ENCODE measurements around the gene C3orf18. TPM values are rescaled to one million over a fixed set of nuclear protein-coding genes. Genes with fewer than 3 reads are reported as not detected.

C3orf18 gene
- total and polyA plus RNA-seq, 2 donors (not counting 3 experiments of a cell fraction or from before 2014, with no cell fraction given): 1.7 to 2.9 TPM

GRCh38 chr3:50519471-50520089 is 48.0 kb downstream of the C3orf18 start:
- Histone ChIP-seq H4K20me1 (replicated peaks; ENCODE audit: control insufficient read depth, extremely low read depth, insufficient read depth, low read length) (no peaks in the 10 kb centered on the region), H3K27ac (ENCODE audit: insufficient read depth, low read depth, low read length) (no peak overlapping the region), H3K4me2 (ENCODE audit: insufficient read depth, low read length) (no peak overlapping the region), H3K9me1 (replicated peaks; ENCODE audit: control insufficient read depth, extremely low read depth, insufficient read depth, low read length) (no peaks in the 10 kb centered on the region), H3K4me1 (ENCODE audit: control insufficient read depth, extremely low read depth, insufficient read depth, low read length) (peaks cover 5% of the 10 kb centered on the region), H3K79me2 (ENCODE audit: control insufficient read depth, insufficient read depth, low read length) (no peaks in the 10 kb centered on the region), H3K9me3 (replicated peaks; ENCODE audit: control insufficient read depth, insufficient read depth, low read length) (no peaks in the 10 kb centered on the region), H3K27me3 (ENCODE audit: control insufficient read depth in 2 of 2, insufficient read depth in 2 of 2, low read length in 2 of 2) (peaks cover 0 to under 1% of the 10 kb centered on the region in 2 experiments), H3K9ac (replicated peaks; ENCODE audit: extremely low read depth, insufficient read depth, low read length) (no peak overlapping the region), H2AFZ (ENCODE audit: low read depth, low read length) (no peak overlapping the region), H3K4me3 (replicated peaks in 1 of 3; ENCODE audit: insufficient read depth in 1 of 3, low read depth in 1 of 3, low read length in 3 of 3) (no peak overlapping the region), H3K36me3 (ENCODE audit: control insufficient read depth in 2 of 2, extremely low read depth in 1 of 2, insufficient read depth in 2 of 2, low read length in 2 of 2) (no peaks in the 10 kb centered on the region)
- BruUV-seq (replicated peaks): no TSS peak
- intact Hi-C loops (cut with micrococcal nuclease): loop anchor here (1.0 to 2.0 kb wide), 3 partner anchors 23 to 95 kb away; no protein-coding TSS in a partner anchor
- ChIA-PET CTCF (interaction anchor here (1.8 kb wide), 1 partner anchor 94 kb away, joined by 4 read pairs; no protein-coding TSS in a partner anchor), POLR2A (no interaction called here)
- dilution Hi-C loops (cut with MboI; ENCODE audit: extremely low pct_ligation_motif_present, low sequenced_read_pairs): no loop called here
- peak; percentile 64 for FAIRE-seq
- peak; percentile 27 for DNase-seq (ENCODE audit: low read depth, low spot score)
- peak; percentile 76 to 88 for TF ChIP-seq CTCF (IDR thresholded peaks at IDR 0.05; ENCODE audit: extremely low read depth in 1 of 2, insufficient read depth in 1 of 2, low read depth in 1 of 2, low read length in 2 of 2)
- no peak for TF ChIP-seq EZH2 (IDR thresholded peaks at IDR 0.05; ENCODE audit: borderline replicate concordance, low read depth, low read length, severe bottlenecking)
- no peak for TF ChIP-seq JUN (IDR thresholded peaks at IDR 0.05; ENCODE audit: borderline replicate concordance, insufficient read depth, insufficient read length, low read depth)

- Histone ChIP-seq H3K36me3 (ENCODE audit: control insufficient read depth in 2 of 2, extremely low read depth in 1 of 2, insufficient read depth in 2 of 2, low read length in 2 of 2) (no peaks in the 10 kb centered on the region), H3K4me3 (replicated peaks in 1 of 3; ENCODE audit: insufficient read depth in 1 of 3, low read depth in 1 of 3, low read length in 3 of 3) (no peak overlapping the region), H3K9ac (replicated peaks; ENCODE audit: extremely low read depth, insufficient read depth, low read length) (no peak overlapping the region), H3K27me3 (ENCODE audit: control insufficient read depth in 2 of 2, insufficient read depth in 2 of 2, low read length in 2 of 2) (no peaks in the 10 kb centered on the region), H3K9me1 (replicated peaks; ENCODE audit: control insufficient read depth, extremely low read depth, insufficient read depth, low read length) (no peaks in the 10 kb centered on the region), H4K20me1 (replicated peaks; ENCODE audit: control insufficient read depth, extremely low read depth, insufficient read depth, low read length) (no peaks in the 10 kb centered on the region), H3K79me2 (ENCODE audit: control insufficient read depth, insufficient read depth, low read length) (no peaks in the 10 kb centered on the region), H3K9me3 (replicated peaks; ENCODE audit: control insufficient read depth, insufficient read depth, low read length) (no peaks in the 10 kb centered on the region), H3K4me2 (ENCODE audit: insufficient read depth, low read length) (no peak overlapping the region), H3K27ac (ENCODE audit: insufficient read depth, low read depth, low read length) (no peak overlapping the region), H2AFZ (ENCODE audit: low read depth, low read length) (no peak overlapping the region), H3K4me1 (ENCODE audit: control insufficient read depth, extremely low read depth, insufficient read depth, low read length) (peaks cover 5% of the 10 kb centered on the region)
- CTCF ChIA-PET: interaction anchor here (0.7 to 3.4 kb wide), 6 partner anchors 17 to 95 kb away, joined by 3 to 14 read pairs (median 4); partner anchors contain the start of gene CISH
- TF ChIP-seq FOS (IDR thresholded peaks at IDR 0.05; ENCODE audit: borderline replicate concordance, insufficient read depth, low read length) (no peak), JUN (IDR thresholded peaks at IDR 0.05; ENCODE audit: borderline replicate concordance, insufficient read depth, insufficient read length, low read depth) (no peak), POLR2AphosphoS5 (IDR thresholded peaks at IDR 0.05; ENCODE audit: insufficient read depth, low read depth, low read length) (no peak), CTCF (IDR thresholded peaks at IDR 0.05; ENCODE audit: extremely low read depth in 1 of 2, insufficient read depth in 1 of 2, low read depth in 1 of 2, low read length in 2 of 2) (no peak), POLR2A (IDR thresholded peaks at IDR 0.05; ENCODE audit: low read depth, low read length) (no peak), EZH2 (IDR thresholded peaks at IDR 0.05; ENCODE audit: borderline replicate concordance, low read depth, low read length, severe bottlenecking) (no peak), GATA2 (IDR thresholded peaks at IDR 0.05; ENCODE audit: insufficient read depth, insufficient read length, low read depth, low read length) (no peak), MAX (IDR thresholded peaks at IDR 0.05; ENCODE audit: insufficient read depth, insufficient read length) (no peak), MYC (IDR thresholded peaks at IDR 0.05; ENCODE audit: low read depth, low read length) (no peak)
- BruUV-seq (replicated peaks): no TSS peak
- intact Hi-C loops (cut with micrococcal nuclease) (loop anchor here (2.0 kb wide), 1 partner anchor 32 kb away; no protein-coding TSS in a partner anchor), dilution Hi-C loops (cut with MboI; ENCODE audit: extremely low pct_ligation_motif_present, low sequenced_read_pairs) (no loop called here)
- POLR2A ChIA-PET: no interaction called here
- FAIRE-seq: no peak
- no peak for DNase-seq (ENCODE audit: low read depth, low spot score)
Measured at GRCh38 chr3:50518436-50518835, 49.1 kb downstream of the C3orf18 start.

Data from endothelial cell of umbilical vein (primary cell).